Neutrophil (primary cell): ENCODE measurements around the gene C17orf75.
"Not testable (repeated sequence)": the region's sequence is repeated elsewhere in the genome, so short reads cannot be mapped to it uniquely, and the experiment has no call there.

Experiments
- H3K27ac ChIP-seq: fragments of 200-600 bp; sonication (generic); 2 replicates; pipeline ENCODE4 v1.5.1; 2016; ENCODE audit warnings: mild to moderate bottlenecking, moderate library complexity
- H3K27me3 ChIP-seq: fragments of 200-600 bp; sonication (generic); 2 replicates; pipeline ENCODE4 v1.6.0; 2016; ENCODE audit warnings: mild to moderate bottlenecking
- H3K36me3 ChIP-seq: fragments of 200-600 bp; sonication (generic); 2 replicates; pipeline ENCODE4 v1.5.1; 2017
- H3K4me1 ChIP-seq, 2 experiments: fragments of 200-600 bp in 1 of 2; sonication (generic) in 1 of 2; 1 replicate in 1 of 2; 2 replicates in 1 of 2; pipeline versions ENCODE4 v1.5.1 to v1.6.1; 2013 to 2016; ENCODE audit warnings: low read depth in 1 of 2, low read length in 1 of 2, mild to moderate bottlenecking in 1 of 2, moderate library complexity in 1 of 2; ENCODE audit not compliant: control insufficient read depth in 1 of 2, insufficient read depth in 1 of 2
- H3K4me3 ChIP-seq, 2 experiments: fragments of 200-600 bp in 1 of 2; sonication (generic) in 1 of 2; 1 replicate in 1 of 2; 2 replicates in 1 of 2; pipeline ENCODE4 v1.5.1; 2013 to 2016; ENCODE audit warnings: low read depth in 1 of 2, low read length in 1 of 2, mild to moderate bottlenecking in 1 of 2, moderate library complexity in 1 of 2
- H3K9me3 ChIP-seq: fragments of 200-600 bp; sonication (generic); 2 replicates; pipeline ENCODE4 v1.5.1; 2016
- TF ChIP-seq, protein P1 (sequence below): fragments of 200-600 bp; sonication (generic); IDR thresholded peaks from 2 replicates; pipeline ENCODE4 v1.5.1; 2016; ENCODE audit warnings: antibody characterized with exemption

The C17orf75 gene

DNA sequence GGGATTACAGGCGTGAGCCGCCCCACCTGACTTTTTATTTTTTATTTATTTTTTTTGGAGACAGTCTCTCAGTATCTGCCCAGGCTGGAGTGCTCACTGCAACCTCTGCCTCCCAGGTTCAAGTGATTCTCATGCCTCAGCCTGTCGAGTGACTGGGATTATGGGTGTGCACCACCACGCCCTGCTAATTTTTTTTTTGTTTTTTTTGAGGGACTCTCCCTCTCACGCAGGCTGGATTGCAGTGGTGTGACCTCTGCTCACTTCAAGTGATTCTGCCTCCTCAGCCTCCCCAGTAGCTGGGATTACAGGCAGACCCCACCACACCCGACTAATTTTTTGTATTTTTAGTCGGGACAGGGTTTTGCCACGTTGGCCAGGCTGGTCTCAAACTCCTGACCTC lies 15.6 kb upstream of the C17orf75 start:
- H3K27ac ChIP-seq = no peak overlapping the region
- peaks cover 92% of the 10 kb centered on the region for H3K36me3 ChIP-seq
- TF ChIP-seq, protein P1, sequence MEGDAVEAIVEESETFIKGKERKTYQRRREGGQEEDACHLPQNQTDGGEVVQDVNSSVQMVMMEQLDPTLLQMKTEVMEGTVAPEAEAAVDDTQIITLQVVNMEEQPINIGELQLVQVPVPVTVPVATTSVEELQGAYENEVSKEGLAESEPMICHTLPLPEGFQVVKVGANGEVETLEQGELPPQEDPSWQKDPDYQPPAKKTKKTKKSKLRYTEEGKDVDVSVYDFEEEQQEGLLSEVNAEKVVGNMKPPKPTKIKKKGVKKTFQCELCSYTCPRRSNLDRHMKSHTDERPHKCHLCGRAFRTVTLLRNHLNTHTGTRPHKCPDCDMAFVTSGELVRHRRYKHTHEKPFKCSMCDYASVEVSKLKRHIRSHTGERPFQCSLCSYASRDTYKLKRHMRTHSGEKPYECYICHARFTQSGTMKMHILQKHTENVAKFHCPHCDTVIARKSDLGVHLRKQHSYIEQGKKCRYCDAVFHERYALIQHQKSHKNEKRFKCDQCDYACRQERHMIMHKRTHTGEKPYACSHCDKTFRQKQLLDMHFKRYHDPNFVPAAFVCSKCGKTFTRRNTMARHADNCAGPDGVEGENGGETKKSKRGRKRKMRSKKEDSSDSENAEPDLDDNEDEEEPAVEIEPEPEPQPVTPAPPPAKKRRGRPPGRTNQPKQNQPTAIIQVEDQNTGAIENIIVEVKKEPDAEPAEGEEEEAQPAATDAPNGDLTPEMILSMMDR = no peak
- no peaks in the 10 kb centered on the region for H3K9me3 ChIP-seq
- no peak overlapping the region for H3K4me3 ChIP-seq
- H3K27me3 ChIP-seq = no peaks in the 10 kb centered on the region
- peaks cover 2 to 3% of the 10 kb centered on the region in 2 experiments for H3K4me1 ChIP-seq

DNA sequence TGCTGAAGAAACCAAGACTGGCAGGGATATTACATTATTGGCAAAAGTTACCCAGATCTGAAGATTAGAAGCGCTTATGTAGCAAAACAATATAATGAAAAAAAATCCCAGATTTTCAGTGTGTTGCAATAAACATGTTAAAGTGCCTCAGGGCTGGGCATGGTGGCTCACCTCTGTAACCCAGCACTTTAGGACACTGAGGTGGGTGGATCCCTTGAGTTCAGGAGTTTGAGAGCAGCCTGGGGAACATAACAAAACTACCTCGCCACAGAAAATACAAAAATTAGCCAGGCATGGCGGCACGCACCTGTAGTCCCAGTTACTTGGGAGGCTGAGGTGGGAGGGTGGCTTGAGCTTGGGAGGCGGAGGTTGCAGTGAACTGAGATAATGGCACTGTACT lies 14.8 kb upstream of the C17orf75 start:
- TF ChIP-seq, protein P1 = no peak
- peaks cover 88% of the 10 kb centered on the region for H3K36me3 ChIP-seq
- H3K4me3 ChIP-seq = no peak overlapping the region
- peaks cover 9 to 12% of the 10 kb centered on the region in 2 experiments for H3K4me1 ChIP-seq
- no peaks in the 10 kb centered on the region for H3K27me3 ChIP-seq
- H3K9me3 ChIP-seq = no peaks in the 10 kb centered on the region
- H3K27ac ChIP-seq = no peak overlapping the region

DNA sequence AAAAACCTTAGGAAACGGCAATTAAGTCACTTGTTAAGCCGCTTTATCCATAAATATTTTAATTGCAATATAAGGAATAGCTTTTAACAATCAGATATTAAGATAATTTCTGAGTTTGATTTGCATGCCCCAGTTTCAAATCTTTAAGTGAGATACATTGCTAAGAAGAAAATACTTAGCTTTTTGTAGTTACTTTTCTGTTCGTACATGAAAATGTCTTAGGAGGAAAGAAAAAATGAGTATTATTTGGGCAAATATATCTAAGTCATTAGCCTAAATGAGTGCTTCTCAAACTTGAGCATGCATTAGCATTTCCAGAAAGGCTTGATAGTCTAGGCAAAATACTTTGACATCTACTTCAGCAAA lies 14.4 kb upstream of the C17orf75 start:
- TF ChIP-seq, protein P1 = no peak
- Histone ChIP-seq H3K4me3 (no peak overlapping the region), H3K9me3 (no peaks in the 10 kb centered on the region), H3K27me3 (no peaks in the 10 kb centered on the region), H3K36me3 (peaks cover 84% of the 10 kb centered on the region), H3K27ac (no peak overlapping the region), H3K4me1 (peaks cover 13 to 16% of the 10 kb centered on the region in 2 experiments)

DNA sequence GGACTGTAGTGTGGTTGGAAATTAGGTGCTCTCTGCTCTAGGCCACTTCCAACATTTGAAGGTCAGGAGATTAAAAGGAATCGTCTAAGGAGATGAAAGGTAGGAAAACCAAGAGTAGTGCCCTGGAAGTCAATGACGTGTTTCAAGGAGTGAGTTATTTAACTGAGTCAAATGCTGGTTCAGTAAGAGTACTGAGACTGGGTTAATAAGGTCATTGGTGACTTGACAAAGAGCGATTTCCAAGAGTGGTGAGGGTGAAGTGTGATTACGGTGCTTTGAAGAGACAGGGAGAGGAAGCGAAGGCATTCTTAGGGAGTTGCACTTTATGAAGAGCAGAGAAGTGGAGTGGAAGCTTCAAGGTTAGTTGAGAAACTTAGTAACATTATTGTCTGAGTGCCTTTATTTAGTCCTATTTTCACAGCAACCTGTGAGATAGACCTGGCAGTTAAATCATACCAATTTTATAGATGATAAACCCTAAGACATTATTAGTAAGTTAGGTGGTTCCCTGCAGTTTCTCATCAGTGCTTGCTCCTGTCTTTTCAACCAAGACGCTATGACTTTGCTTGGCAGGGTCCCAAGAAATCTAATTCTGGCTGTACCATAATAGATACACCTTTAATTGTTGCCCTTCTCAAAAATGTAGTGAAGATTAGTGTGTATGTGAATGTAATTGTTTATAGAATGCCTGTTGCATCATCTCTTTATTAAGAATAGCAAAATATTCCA lies 13.8 kb upstream of the C17orf75 start:
- H3K9me3 ChIP-seq = no peaks in the 10 kb centered on the region
- H3K27ac ChIP-seq = no peak overlapping the region
- TF ChIP-seq, protein P1 = no peak
- H3K4me3 ChIP-seq = no peak overlapping the region
- no peaks in the 10 kb centered on the region for H3K27me3 ChIP-seq
- H3K4me1 ChIP-seq = peaks cover 19 to 21% of the 10 kb centered on the region in 2 experiments
- H3K36me3 ChIP-seq = peaks cover 78% of the 10 kb centered on the region

DNA sequence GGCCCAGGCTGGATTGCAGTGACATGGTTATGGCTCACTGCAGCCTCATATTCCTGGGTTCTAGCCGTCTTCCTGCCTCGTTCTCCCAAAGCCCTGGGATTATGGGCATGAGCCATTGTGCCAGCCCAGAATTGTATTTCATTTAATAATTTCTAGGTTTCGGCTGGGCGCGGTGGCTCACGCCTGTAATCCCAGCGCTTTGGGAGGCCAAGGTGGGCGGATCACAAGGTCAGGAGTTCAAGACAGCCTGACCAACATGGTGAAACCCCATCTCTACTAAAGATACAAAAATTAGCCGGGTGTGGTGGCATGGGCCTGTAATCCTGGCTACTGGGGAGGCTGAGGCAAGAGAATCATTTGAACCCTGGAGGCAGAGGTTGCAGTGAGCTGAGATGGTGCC lies 10.8 kb upstream of the C17orf75 start:
- not testable (repeated sequence) for H3K9me3 ChIP-seq, H3K4me3 ChIP-seq, H3K27ac ChIP-seq, H3K27me3 ChIP-seq
- Histone ChIP-seq H3K4me1 (peaks cover 26 to 31% of the 10 kb centered on the region in 2 experiments), H3K36me3 (peaks cover 47% of the 10 kb centered on the region)

DNA sequence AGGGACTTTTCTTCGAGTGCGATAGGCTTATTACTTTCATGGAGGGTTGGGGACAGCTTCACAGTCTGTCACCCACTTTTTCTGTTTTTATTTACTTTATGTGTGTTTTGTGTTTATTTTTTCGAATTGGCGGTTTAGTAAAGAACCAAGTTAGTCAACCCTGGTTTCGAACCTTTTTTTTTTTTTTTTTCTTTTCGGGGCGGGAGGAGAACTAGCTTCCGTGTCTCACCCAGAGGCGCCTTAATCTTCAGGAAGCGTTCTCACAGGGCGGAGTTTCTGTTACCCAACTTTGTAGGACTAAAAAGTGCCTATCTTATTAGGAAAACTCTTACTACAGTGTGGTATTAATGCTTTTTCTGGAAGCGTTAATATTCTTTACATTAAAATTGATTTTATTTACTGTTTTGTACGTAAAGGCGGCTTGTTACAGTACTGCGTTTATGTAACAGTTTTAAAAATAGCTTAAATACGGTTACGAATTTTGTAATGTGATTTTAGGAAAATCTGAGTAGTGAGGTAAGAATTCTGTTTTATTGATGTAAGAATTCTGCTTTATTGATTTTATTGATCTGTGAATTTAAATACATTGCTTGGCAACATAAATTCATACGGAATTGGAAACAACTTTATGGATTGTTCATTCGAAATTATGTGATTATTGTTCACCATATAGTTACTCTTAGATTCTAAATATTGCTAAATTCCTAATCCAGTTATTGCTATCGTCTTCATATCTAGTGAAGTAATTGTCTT lies 8.9 kb upstream of the C17orf75 start:
- Histone ChIP-seq H3K27ac (peak overlapping the region; percentile 90), H3K27me3 (no peaks in the 10 kb centered on the region), H3K9me3 (no peaks in the 10 kb centered on the region), H3K4me3 (peak overlapping the region; percentile 94 to 99), H3K4me1 (peaks cover 26 to 31% of the 10 kb centered on the region in 2 experiments), H3K36me3 (peaks cover 34% of the 10 kb centered on the region)
- TF ChIP-seq, protein P1 = no peak
